Natural killer cell (primary cell): ENCODE data around the gene TLCD2. TPM values are rescaled to one million over a fixed set of nuclear protein-coding genes. Genes with fewer than 3 reads are reported as not detected.
"Not testable (repeated sequence)": the region's sequence is repeated elsewhere in the genome, so short reads cannot be mapped to it uniquely, and the experiment has no call there.

Experiments
- ATAC-seq, 3 donors: fragments of 150-1000 bp in 2 of 3; fragments of 200-7000 bp in 1 of 3; cut with Tn5 transposase; 1 replicate in 1 of 3; 2 replicates in 2 of 3; pipeline ENCODE4 v1.10.0; 2021; ENCODE audit warnings: mild to moderate bottlenecking in 2 of 3, moderate library complexity in 2 of 3
- DNase-seq, 2 donors: peaks; one replicate each; pipeline versions ENCODE4 v3.0.0 to v3.0.0-alpha.2; 2013 to 2021; ENCODE audit warnings: mixed read lengths in 1 of 2
- H3K27ac ChIP-seq: one replicate; pipeline ENCODE4 v1.5.1; 2013; ENCODE audit warnings: mild to moderate bottlenecking, low read length
- H3K27me3 ChIP-seq: one replicate; pipeline ENCODE4 v1.6.1; 2013; ENCODE audit warnings: low read length; ENCODE audit not compliant: control insufficient read depth, insufficient read depth
- H3K36me3 ChIP-seq: one replicate; pipeline ENCODE4 v1.6.1; 2013; ENCODE audit warnings: low read length; ENCODE audit not compliant: control insufficient read depth, insufficient read depth
- H3K4me1 ChIP-seq: one replicate; pipeline ENCODE4 v1.6.1; 2013; ENCODE audit warnings: low read length; ENCODE audit not compliant: control insufficient read depth, insufficient read depth
- H3K4me3 ChIP-seq: one replicate; pipeline ENCODE4 v1.5.1; 2013; ENCODE audit warnings: low read length
- H3K9me3 ChIP-seq: one replicate; pipeline ENCODE4 v1.6.1; 2013; ENCODE audit warnings: low read length; ENCODE audit not compliant: control insufficient read depth, insufficient read depth
- H3K27ac Mint-ChIP-seq, 2 donors: one replicate each; pipeline ENCODE4 v1.8.0; 2022; ENCODE audit warnings: mild to moderate bottlenecking in 2 of 2, mixed read lengths in 2 of 2, moderate library complexity in 1 of 2
- H3K27me3 Mint-ChIP-seq, 2 donors: one replicate each; pipeline ENCODE4 v1.8.0; 2022; ENCODE audit warnings: low read depth in 2 of 2, mixed read lengths in 2 of 2
- H3K36me3 Mint-ChIP-seq: one replicate; pipeline ENCODE4 v1.8.0; 2022; ENCODE audit warnings: mixed read lengths
- H3K4me1 Mint-ChIP-seq, 2 donors: one replicate each; pipeline ENCODE4 v1.8.0; 2022; ENCODE audit warnings: mixed read lengths in 2 of 2
- H3K4me3 Mint-ChIP-seq: one replicate; pipeline ENCODE4 v1.8.0; 2022; ENCODE audit warnings: mild to moderate bottlenecking, moderate library complexity, mixed read lengths
- H3K9me3 Mint-ChIP-seq, 2 donors: one replicate each; pipeline ENCODE4 v1.8.0; 2022; ENCODE audit warnings: mixed read lengths in 2 of 2
- WGBS: methylation state at CpG from one replicate; pipeline ENCODE4 v1.1.7; 2013; ENCODE audit warnings: missing lambda C conversion rate; ENCODE audit not compliant: insufficient coverage; 5-methylcytosine and 5-hydroxymethylcytosine counted together
- intact Hi-C: fragments of 100-400 bp; cut with micrococcal nuclease; formaldehyde crosslinking; loops from one replicate; pipeline ENCODE4 v1.14.2; 2022
- total RNA-seq, 4 donors: library from RNA; stranded (reverse); fragments of 120-200 nt in 1 of 4; gene quantifications; one replicate each; pipeline versions ENCODE4 v1.2.3 to v1.2.4, GENCODE V29; 2013 to 2022
- TF ChIP-seq, protein P1 (sequence below): fragments of 200-600 bp; IDR thresholded peaks from one replicate; pipeline ENCODE4 v1.8.0; 2022; ENCODE audit warnings: antibody characterized with exemption

Gene TLCD2
- total RNA-seq, 3 donors from 2014 or later (not counting 1 experiment from before 2014, with no cell fraction given) = 0.18 to 0.28 (median 0.28) TPM

DNA sequence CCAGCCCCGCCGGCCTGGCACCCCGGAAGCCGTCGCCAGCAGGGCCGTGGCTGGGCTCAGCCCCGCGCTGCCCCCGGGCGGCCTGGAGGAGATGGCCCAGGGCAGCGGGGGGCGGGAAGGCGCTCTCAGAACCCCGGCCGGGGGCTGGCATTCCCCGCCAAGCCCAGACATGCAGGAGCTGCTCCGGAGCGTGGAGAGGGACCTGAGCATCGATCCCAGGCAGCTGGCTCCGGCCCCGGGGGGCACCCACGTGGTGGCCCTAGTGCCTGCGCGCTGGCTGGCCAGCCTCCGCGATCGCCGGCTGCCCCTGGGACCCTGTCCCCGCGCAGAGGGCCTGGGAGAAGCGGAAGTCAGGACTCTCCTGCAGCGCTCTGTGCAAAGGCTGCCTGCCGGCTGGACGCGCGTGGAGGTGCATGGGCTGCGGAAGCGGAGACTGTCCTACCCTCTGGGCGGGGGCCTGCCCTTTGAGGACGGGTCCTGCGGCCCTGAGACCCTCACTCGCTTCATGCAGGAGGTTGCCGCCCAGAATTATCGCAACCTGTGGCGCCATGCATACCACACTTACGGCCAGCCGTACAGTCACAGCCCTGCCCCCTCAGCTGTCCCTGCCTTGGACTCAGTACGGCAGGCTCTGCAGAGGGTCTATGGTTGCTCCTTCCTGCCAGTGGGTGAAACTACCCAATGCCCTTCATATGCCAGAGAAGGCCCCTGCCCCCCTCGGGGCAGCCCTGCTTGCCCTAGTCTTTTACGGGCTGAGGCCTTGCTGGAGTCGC lies 14.9 kb upstream of the TLCD2 start:
- Mint-ChIP-seq H3K27me3 (no peaks in the 10 kb centered on the region), H3K4me1 (peaks cover 20 to 46% of the 10 kb centered on the region in 2 donors), H3K36me3 (no peaks in the 10 kb centered on the region), H3K4me3 (peak overlapping the region; percentile 79), H3K9me3 (no peaks in the 10 kb centered on the region), H3K27ac (peak overlapping the region; percentile 62 to 88)
- Histone ChIP-seq H3K27ac (no peak overlapping the region), H3K9me3 (no peaks in the 10 kb centered on the region), H3K4me3 (peak overlapping the region; percentile 43), H3K36me3 (peaks cover 21% of the 10 kb centered on the region), H3K4me1 (peaks cover 70% of the 10 kb centered on the region), H3K27me3 (no peaks in the 10 kb centered on the region)
- WGBS = 15% methylated on average over 51 of the region's 51 CpGs
- intact Hi-C loops = loop anchor here (5.0 kb wide), 2 partner anchors 57 to 142 kb away; no protein-coding TSS in a partner anchor
- no peak for DNase-seq
- TF ChIP-seq, protein P1, sequence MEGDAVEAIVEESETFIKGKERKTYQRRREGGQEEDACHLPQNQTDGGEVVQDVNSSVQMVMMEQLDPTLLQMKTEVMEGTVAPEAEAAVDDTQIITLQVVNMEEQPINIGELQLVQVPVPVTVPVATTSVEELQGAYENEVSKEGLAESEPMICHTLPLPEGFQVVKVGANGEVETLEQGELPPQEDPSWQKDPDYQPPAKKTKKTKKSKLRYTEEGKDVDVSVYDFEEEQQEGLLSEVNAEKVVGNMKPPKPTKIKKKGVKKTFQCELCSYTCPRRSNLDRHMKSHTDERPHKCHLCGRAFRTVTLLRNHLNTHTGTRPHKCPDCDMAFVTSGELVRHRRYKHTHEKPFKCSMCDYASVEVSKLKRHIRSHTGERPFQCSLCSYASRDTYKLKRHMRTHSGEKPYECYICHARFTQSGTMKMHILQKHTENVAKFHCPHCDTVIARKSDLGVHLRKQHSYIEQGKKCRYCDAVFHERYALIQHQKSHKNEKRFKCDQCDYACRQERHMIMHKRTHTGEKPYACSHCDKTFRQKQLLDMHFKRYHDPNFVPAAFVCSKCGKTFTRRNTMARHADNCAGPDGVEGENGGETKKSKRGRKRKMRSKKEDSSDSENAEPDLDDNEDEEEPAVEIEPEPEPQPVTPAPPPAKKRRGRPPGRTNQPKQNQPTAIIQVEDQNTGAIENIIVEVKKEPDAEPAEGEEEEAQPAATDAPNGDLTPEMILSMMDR = no peak
- peak; percentile 56 to 72 (median 68) for ATAC-seq

DNA sequence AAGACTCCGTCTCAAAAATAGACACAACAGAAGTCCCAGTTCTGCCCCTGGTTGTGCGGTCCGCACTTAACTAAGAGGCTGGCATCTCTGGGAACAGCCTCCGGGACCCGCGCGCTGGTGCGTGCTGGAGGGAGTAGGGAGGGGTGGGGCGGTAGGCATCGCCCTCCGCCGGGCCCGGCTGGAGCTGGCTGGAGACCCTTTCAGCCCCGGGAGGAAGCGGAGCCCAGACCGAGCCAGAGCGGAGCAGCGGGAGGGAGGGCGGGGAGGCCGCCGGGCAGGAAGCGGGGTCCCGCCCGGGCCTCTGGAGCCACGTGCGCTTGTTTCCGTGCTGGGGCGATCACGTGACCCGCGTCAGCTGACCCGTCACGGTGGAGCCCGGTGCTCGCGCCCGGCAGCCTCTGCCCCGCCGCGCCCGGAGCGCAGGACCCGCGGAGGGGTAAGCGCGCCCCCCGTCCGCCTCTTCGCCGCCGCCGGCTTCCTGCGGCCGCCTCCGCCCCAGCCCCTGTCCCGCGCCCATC lies 14.2 kb upstream of the TLCD2 start, which contains the start of gene WDR81:
WDR81 (plus strand) TSS at position 354 of the 518 bp plus-strand sequence. CDS start 256 bp downstream, outside the sequence.
- Mint-ChIP-seq H3K4me3 (peak within 1 kb of the TSS; percentile 79), H3K4me1 (peaks cover 15 to 40% of the 10 kb centered on the region in 2 donors), H3K27me3 (no peaks in the 10 kb centered on the region), H3K9me3 (no peaks in the 10 kb centered on the region), H3K27ac (peak within 1 kb of the TSS; percentile 88 to 93), H3K36me3 (no peaks in the 10 kb centered on the region)
- WGBS = under 1% methylated on average over 57 of the region's 57 CpGs
- ATAC-seq (peak; percentile 71 to 85 (median 82)), DNase-seq (peak; percentile 86 to 93)
- intact Hi-C loops = loop anchor here (5.0 kb wide), 2 partner anchors 58 to 143 kb away; no protein-coding TSS in a partner anchor
- H3K36me3 ChIP-seq = peaks cover 21% of the 10 kb centered on the region
- H3K27me3 ChIP-seq = no peaks in the 10 kb centered on the region
- no peaks in the 10 kb centered on the region for H3K9me3 ChIP-seq
- H3K27ac ChIP-seq = peak within 1 kb of the TSS; percentile 79
- TF ChIP-seq, protein P1 = no peak
- H3K4me3 ChIP-seq = peak within 1 kb of the TSS; percentile 53
- peaks cover 70% of the 10 kb centered on the region for H3K4me1 ChIP-seq

GRCh38 chr17:1722022-1722421 lies 11.8 kb upstream of the TLCD2 start:
- H3K4me1 Mint-ChIP-seq = peaks cover 24 to 42% of the 10 kb centered on the region in 2 donors
- H3K27ac ChIP-seq, H3K9me3 Mint-ChIP-seq, H3K27me3 ChIP-seq, ATAC-seq, H3K9me3 ChIP-seq, H3K36me3 Mint-ChIP-seq, H3K27me3 Mint-ChIP-seq, H3K4me3 Mint-ChIP-seq, H3K4me3 ChIP-seq, H3K36me3 ChIP-seq, DNase-seq: not testable (repeated sequence)
- H3K4me1 ChIP-seq = peaks cover 71% of the 10 kb centered on the region
- intact Hi-C loops = loop anchor here (5.0 kb wide), 2 partner anchors 60 to 145 kb away; no protein-coding TSS in a partner anchor
- 86% methylated on average over 8 of the region's 8 CpGs for WGBS
- H3K27ac Mint-ChIP-seq = peak overlapping the region; percentile 88 to 93

DNA sequence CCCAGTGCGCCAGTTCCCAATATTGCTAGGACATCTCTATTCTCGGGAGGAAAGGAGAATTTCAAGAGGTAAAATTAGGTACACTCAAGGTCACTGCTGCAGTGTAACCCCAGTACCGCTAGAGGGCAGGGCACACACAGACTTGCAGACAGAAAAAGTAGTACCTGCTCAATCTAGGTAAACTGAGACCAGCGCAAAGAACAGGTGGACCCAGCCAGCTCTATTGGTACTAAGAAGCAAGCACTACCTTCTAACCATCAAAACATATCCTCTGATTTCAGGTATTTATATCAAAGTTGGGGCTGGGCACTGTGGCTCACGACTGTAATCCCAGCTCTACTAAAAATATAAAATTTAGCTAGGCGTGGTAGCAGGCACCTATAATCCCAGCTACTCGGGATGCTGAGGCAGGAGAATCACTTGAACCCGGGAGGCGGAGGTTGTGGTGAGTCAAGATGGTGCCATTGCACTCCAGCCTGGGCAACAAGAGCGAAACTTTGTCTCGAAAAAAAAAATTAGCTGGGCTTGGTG lies 10.7 kb upstream of the TLCD2 start:
- Histone ChIP-seq H3K27ac (no peak overlapping the region), H3K36me3 (peaks cover 1% of the 10 kb centered on the region), H3K9me3 (no peaks in the 10 kb centered on the region), H3K27me3 (no peaks in the 10 kb centered on the region), H3K4me1 (peaks cover 65% of the 10 kb centered on the region), H3K4me3 (no peak overlapping the region)
- Mint-ChIP-seq H3K9me3 (no peaks in the 10 kb centered on the region), H3K27ac (peak overlapping the region; percentile 49 to 77), H3K36me3 (no peaks in the 10 kb centered on the region), H3K4me3 (peak overlapping the region; percentile 62), H3K4me1 (peaks cover 31 to 52% of the 10 kb centered on the region in 2 donors), H3K27me3 (no peaks in the 10 kb centered on the region)
- DNase-seq = peak; percentile 56 to 83
- intact Hi-C loops = loop anchor here (5.0 kb wide), 2 partner anchors 61 to 146 kb away; no protein-coding TSS in a partner anchor
- ATAC-seq = no peak
- 40% methylated on average over 11 of the region's 11 CpGs for WGBS
- TF ChIP-seq, protein P1 = peak; percentile 94
